ENCODE data around the gene STON2.
A peak's percentile ranks its signal among the peaks of the same experiment; 100 is the strongest.
"Not testable (repeated sequence)": the region's sequence is repeated elsewhere in the genome, so short reads cannot be mapped to it uniquely, and the experiment has no call there.

STON2 gene

GRCh38 chr14:81260732-81261131 is 139.4 kb downstream of the STON2 start:
- DNase-seq: no peak

- DNase-seq: no peak
These were observed 143.7 kb downstream of the STON2 start for GRCh38 chr14:81256289-81256960.

DNA sequence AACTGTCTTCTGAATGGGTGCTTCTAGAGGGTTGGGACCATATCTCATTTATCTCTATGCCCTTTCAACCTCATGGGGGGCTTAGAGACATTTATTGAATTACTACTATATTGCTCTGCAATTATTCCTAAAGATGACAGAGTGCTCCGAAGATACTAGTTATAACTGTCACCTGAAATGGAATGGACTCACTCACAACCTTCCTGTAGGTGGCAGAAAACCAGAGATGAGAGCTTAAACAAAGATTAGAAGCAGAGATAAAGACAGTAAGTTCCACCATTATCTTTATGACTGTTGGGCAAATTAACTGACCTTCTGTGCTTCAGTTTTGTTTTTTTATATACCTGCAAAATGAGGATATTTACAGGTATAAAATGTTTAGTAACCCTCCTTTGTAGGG is 147.8 kb downstream of the STON2 start:
- DNase-seq: no peak

- no peak for DNase-seq
These were observed 152.8 kb downstream of the STON2 start for GRCh38 chr14:81247271-81247766.

DNA sequence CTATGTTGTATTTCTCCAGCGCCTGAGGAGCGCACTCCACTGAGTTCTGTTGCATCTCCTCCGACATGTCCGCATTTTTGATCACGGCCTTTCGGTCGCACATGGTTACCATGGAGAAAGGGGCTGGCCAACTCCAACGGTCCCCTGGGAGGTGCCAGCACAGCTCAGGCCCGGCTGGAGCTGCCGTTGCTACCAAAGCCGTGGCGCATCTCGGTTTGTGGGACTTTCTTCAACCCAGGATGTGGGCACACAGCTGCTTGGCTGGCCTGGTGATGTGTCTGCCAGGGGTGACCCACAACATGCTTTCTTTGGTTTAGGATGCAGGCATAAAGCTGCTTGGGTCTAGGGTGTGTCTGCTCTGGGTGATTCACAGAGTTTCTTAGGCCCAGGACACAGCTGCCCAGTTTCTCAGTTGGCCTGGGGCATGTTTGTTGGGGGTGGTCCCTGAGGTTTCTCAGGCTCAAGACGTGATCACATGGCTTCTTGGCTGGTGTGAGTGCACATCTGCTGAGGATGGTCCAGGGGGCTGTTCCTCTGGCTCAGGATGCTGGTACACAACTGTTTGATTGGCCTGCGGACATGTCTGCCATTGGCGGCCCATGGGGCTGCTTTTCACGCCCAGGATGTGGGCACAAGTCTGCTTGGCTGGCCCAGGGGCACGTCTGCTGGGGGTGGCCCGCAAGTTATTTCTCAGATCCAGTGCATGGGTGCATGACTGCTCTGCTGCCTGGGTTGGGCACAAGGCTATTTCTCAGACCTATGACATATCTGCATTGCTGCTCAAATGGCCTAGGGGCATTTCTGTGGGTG is 153.5 kb downstream of the STON2 start:
- DNase-seq: no peak

DNA sequence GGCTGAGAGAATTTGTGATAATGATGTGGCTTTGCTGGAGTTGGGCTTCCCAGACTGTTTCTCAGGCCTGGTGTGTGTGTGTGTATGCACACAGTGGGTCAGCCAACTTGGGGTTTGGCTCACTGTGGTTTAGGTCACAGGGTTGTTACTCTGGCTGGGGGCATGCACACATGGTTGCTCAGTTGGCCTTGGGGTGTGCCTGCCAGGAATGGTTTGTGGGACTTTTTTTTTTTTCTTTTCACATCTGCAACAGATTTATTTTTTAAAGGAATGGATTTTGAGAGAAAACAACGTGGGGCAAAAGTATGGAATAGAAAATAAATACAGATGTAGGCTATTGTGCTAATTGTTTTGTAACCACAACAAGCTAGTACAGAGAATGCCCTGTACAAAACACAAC is 154.4 kb downstream of the STON2 start:
- no peak for DNase-seq

DNA sequence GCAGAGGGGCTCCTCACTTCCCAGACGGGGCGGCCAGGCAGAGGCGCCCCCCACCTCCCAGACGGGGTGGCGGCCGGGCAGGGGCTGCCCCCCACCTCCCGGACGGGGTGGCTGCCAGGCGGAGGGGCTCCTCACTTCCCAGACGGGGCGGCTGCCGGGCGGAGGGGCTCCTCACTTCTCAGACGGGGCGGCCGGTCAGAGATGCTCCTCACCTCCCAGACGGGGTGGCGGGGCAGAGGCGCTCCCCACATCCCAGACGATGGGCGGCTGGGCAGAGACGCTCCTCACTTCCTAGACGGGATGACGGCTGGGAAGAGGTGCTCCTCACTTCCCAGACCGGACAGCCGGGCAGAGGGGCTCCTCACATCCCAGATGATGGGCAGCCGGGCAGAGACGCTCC is 155.7 kb downstream of the STON2 start:
- DNase-seq: not testable (repeated sequence)

GRCh38 chr14:81243499-81243898 is 156.6 kb downstream of the STON2 start:
- DNase-seq: no peak

DNA sequence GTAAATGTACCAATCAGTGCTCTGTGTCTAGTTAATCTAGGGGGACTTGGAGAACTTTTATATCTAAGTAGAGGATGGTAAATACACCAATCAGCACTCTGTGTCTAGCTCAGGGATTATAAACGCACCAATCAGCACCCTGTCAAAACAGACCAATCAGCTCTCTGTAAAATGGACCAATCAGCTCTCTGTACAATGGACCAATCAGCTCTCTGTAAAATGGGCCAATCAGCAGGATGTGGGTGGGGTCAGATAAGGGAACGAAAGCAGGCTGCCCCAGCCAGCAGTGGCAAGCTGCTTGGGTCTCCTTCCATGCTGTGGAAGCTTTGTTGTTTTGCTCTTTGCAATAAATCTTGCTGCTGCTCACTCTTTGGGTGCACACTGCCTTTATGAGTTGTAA is 163.3 kb downstream of the STON2 start:
- not testable (repeated sequence) for DNase-seq

- DNase-seq: no peak
These were observed 164.0 kb downstream of the STON2 start for GRCh38 chr14:81236138-81236537.

DNA sequence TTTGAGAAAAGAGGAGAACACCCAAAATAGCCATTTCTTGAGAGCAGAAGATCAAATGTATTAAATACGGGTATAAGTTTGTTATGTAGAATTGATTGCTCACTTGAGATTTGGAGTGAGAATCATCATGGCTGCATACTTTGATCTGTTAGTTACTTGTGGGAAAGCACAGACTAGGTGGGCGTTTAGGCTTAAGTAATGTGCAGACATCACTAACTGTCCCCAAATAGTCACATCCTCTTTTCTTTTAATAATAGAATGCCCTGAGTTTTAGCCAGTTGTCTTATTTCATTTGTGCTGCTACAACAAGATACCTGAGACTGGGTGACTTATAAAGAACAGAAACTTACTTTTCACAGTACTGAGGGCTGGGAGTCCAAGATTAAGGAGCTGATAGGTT is 165.0 kb downstream of the STON2 start:
- no peak for DNase-seq

- DNase-seq: no peak
These were observed 165.8 kb downstream of the STON2 start for GRCh38 chr14:81234278-81234677.

- no peak for DNase-seq
These were observed 166.5 kb downstream of the STON2 start for GRCh38 chr14:81233615-81234014.

GRCh38 chr14:81231540-81231939 is 168.6 kb downstream of the STON2 start:
- no peak for DNase-seq

GRCh38 chr14:81224222-81224621 is 175.9 kb downstream of the STON2 start:
- DNase-seq: no peak

GRCh38 chr14:81223788-81224187 is 176.3 kb downstream of the STON2 start:
- DNase-seq: not testable (repeated sequence)

DNA sequence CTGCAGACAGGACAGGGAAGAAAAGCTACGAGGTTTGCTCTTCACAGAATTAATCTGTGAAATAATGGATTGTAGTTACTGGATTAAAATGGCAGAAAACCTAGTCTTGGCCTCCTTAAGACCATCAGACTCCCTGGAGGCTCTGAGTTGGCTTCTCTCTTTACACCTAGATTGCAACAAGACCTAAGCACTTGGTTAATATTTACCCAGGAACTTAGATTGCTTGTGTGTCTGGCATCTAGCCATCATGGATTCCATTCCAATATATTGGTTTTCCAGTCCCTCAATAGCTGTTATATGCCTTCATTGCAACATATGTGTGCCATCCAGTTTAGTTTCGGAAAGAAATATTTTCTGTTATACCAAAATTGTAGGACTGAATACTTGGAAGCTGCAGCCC is 177.4 kb downstream of the STON2 start:
- no peak for DNase-seq

GRCh38 chr14:81222126-81222525 is 178.0 kb downstream of the STON2 start:
- no peak for DNase-seq

DNA sequence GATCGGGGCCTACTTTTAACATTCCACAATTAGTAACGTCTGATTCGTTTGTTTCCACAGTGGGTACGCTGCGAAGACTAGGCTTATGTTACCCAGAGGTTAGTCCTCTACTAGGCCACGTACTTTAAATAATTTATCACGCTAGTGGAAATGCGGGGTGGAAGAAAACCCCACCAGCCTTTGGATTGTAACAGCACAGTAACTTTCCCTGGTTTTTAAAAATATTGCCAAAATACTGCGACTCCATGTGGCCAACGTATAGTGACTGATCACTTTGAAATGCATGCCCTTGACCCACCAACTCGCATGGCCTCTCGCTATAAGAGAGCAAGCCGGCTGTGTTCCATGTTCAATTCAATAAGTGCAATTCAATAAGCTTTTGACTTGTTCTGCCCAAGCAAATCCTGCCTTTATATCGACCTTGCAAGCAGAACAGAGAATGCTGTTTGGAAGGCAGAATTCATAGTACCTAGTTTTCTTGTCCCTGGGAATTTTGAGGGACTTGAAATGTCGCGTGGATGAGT is 178.5 kb downstream of the STON2 start:
- peak in 1 of 2 experiments; percentile 39 for DNase-seq

- DNase-seq: peak; percentile 97 to 98
These were observed 179.1 kb downstream of the STON2 start, which contains the start of gene GTF2A1 for GRCh38 chr14:81220830-81221578. GTF2A1 (minus strand) TSS chr14:81220959; CDS start chr14:81220518, 441 bp downstream.

- DNase-seq: no peak
These were observed 179.6 kb downstream of the STON2 start for GRCh38 chr14:81220580-81220829.

- peak; percentile 66 to 70 for DNase-seq
These were observed 180.2 kb downstream of the STON2 start for GRCh38 chr14:81219759-81220579.

Data from NCI-H526 (cell line).